T-helper 1 cell (primary cell): ENCODE results near the gene PAK5.

Experiments
- DNase-seq, 5 donors: peaks; one replicate each; pipeline ENCODE4 v3.0.0-alpha.2; 2012 to 2020

The PAK5 gene

DNA sequence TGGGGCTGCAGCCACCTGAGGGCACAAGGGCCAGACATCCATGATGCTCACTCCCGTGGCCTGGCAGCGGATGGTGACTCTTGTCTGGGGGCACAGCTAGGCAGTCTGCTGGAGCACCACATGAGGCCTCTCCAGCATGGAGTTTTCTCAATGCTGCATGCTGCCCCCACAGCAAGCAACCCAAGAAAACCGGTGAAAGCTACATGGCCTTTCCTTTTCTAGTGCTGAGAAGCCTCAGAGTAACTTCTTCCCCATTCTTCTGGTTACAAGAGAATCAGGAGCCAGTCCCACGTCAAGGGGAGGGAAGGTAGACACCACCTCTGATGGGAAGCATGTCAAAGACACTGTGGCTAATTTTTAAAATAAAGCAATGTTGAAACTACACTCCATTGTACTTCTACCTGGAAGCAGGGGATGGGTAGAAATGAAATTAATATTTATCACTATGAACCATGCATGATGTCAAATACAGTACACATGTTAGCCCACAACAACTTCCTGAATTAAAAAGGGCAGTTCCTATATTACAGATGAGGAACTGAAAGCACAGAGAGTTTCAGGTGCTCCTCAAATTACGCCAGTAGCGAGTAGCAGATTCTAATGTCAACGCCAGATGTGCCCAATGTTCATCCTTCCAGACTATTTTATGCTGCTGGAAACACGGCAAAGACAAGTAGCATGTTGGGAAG is 223.0 kb downstream of the PAK5 start:
- DNase-seq: no peak

DNA sequence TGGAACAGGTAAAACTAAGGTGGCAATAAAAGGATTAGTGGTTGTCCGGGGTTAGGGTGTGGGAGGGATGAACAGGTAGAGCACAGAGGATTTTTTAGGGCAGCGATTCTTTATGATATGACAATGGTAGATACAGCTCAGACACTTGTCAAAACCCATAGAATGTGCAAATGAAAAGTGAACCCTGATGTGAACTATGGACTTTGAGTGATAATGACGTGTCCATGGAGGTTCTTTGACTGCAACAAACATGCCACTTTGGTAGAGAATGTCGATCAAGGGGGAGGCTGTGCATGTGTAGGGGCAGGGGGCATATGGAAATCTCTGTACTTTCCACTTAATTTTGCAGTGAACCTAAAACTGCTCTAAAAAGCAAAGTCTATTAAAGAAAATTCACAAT is 223.8 kb downstream of the PAK5 start:
- no peak for DNase-seq

DNA sequence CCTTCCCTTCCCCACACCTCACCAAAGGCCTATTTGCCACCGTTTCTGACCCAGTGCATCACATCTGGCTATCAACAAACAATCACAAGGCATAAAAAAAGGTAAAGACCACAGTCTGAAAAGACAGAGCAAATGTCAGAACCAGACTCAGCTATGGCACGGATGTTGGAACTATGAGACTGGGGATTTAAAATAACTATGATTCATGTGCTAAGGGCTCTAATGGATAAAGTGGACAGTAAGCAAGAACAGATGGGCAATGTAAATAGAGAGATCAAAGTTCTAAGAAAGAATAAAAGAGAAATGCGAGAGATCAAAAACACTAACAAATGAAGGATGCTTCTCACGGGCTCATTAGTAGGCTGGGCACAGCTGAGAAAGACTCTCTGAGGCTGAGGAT is 225.0 kb downstream of the PAK5 start:
- DNase-seq: no peak

DNA sequence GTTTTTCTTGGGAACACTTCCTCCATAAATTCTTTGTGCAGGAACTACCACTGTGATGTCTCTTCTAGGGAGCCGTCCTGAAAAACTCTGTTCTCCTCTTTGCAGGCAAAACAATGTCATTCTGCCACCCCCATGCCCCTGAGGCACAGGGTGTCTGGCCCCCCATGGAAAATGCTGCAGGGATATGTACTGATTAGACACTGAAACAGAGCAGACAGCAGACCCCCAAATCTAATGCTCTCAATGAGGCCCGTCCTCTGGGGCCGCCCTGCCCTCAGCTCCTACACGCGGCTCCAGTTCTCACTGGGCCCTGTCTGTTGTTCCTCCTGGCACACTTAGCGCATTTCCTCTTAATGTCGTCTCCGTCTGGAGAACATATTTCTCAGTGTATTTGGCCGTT is 227.0 kb downstream of the PAK5 start:
- no peak for DNase-seq

DNA sequence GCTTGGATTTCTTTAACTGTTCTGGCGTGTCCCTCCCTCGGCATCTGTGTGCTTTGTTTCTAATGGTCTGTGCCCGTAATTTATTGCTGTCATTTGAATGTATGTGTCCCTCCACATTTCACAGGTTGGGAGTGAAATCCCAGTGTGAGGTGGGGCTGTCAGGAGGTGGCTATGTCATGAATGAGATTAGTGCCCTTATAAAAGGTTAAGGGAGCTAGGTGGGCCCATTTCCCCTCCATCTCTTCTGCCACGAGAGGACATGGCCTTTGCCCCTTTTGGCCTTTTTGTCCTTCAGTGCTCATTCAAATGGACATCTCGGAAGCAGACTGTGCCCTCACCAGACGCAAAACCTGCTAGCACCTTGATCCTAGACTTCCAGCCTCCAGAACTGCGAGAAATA is 228.2 kb downstream of the PAK5 start:
- no peak for DNase-seq

DNA sequence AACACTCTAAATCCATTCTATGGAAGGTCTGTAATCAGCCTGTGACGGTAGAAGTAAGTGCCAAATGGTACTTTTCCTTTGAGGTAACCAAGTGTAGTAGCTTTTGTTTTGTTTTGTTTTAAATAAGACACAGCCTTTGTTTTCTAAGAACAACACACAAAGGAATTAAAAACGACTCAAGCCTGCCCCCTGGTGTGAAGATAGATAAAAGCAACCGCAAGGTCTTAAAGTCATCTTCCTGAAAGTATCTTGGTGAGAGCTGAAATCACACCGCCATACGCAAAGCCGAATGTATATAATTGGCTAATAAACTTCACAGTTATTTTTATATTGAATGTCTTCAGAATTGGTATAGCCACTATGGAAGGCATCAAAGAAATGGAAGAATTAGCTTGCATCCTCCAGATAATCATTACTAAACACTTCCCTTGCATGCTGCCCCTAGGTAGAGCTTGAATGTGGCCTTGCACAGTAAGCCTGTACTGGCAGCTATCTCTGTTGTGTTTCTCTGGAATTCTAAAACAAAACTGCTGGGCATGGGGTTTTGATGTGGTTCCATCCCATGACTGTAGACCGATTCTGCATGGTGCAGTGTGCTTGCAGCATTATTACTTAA is 228.9 kb downstream of the PAK5 start:
- DNase-seq: peak in 2 of 5 donors; percentile 5 to 40

DNA sequence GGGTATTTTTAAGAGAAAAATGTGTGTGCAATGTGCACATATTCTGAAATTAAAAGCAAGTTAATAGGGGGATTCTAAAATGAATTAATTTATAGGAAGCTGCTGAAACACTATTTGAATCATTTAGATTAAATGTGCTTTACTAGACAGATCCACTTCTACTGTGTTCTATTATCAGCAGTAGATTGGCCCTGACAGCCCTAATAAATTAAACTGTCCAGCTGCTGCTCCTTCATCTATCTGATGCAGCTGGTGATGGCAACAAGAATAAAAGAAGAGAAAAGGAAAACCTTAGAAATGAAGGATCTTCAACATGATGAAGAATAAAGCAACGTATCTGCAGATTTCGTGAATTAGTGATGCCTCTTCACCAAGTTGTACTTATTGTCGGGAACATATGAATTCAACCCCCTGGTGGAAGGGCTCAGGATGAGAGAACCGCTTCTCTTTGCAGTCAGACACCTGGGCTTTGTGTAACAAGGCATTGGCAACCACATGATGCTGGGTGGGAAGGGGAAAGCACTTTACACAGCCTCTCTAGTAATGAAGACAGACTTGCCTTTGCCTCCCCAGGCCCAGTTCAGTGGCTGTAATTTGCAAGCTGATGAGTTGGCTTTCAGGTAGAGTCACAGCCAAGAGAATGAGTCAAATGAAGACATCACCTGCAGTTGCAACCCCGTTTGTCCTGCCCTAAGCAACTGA is 230.1 kb downstream of the PAK5 start:
- no peak for DNase-seq

DNA sequence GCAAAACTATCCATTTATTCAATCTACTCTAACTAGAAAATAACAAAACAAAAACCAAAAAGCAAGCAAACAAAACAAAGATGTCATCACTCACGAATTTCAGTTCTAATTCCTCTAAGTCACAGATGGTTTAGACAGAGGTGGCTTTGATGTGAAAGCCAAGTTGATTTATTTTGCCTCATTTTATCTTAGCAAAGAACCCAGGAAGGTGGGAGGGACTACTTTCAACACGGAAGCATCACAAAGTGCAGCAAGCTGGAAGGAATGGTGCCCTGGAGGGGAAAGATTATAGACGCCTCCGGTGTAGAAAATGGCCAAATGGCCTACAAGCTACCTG is 236.1 kb downstream of the PAK5 start:
- no peak for DNase-seq

DNA sequence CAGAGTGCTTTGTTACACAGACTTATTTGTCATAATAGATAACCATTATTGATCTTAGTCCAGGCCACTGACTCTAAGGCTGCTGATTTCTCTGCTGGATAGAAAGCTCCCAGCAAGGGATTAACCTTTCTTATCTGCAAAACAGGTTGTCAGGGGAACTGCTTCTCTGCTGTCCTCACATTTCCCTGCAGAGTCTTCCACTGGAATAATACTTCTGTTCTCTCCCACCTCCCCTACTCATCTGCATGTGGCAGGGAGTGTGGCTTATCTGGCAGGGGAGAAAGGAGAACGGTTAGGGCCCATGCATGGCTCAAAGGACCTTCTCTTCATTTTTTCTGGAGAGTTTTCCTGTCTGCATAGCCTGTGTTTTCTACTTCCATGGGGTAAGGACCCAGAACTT is 238.3 kb downstream of the PAK5 start:
- DNase-seq: no peak

DNA sequence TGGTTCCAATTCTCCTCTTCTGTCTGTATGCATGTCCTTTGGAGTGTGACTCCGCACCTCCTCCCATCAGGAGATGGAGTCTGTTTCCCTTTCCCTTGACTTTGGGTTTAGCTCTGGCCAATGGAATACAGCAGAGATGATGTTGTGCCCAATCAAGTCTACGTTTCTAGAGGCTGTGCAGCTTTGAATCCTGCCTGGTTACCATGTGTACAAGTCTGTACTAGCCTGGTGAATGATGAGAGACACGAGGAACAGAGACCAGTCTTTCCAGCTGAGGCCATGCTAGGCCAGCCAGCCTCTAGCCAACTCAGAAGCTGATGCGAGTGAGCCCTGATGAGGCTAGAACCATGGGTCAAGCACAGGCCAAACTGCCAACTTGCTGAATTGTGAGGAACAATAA is 241.3 kb downstream of the PAK5 start:
- DNase-seq: no peak

DNA sequence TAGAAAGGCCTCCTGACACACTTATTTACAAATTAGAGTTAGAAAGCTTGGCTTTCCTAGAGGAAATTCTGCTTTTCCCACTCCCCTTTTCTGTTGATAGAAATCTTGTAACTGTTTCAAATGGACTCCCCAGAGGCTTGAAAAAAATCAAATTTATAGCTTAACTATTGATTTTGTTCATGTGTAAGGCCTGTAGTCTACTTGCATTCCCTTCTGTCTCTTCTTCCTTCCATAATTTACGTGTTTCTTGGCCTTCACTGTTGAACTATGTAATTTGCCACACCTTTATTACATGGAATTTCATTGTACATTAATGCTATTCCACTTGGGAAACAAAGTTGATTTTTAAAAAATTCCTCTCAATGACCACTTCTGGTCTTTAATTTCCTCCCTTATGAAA is 243.1 kb downstream of the PAK5 start:
- no peak for DNase-seq

DNA sequence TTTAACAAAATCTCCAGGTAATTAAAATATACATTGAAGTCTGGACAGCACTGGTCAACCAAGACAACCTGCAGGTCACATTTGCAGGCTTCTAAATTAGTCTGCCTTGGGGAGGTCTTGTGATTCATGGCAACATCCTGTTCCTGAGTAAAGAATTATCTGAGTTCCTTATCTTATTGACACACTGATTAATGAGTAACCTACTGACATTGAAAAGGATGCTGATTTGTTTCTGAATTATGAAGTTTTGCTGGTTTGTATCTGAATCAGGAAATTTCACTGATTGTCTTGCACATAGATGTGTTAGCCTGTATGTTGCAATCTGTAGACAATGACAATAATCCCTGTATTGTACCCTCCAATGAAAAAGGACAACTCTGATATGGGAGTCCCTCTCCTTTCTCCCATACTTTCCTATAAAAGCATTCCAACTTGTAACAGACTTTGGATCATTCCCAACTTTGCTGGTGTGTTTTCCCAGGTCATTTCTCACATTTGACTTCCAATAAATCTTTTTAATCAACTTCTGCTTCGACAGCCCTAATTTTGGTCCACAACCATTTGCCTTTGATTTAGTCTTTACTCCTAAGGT is 244.5 kb downstream of the PAK5 start:
- DNase-seq: no peak

DNA sequence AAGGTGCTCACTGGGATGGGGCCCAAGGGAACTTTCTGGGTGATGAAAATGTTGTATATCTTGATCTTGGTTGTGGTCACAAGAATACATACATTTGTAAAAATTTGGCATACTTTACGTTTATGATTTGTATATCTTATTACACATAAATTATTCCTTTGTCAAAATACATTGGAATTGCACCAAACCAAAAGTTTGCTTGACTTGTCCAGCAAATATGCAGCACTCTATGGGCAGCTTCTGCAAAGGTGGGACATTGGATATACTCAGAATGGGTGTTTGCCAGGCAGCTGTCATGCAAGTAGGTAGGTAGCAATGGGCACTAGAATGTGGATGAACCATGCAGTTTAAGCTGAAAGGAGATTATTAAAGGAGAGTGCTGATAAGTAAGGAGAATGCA is 246.5 kb downstream of the PAK5 start:
- no peak for DNase-seq

DNA sequence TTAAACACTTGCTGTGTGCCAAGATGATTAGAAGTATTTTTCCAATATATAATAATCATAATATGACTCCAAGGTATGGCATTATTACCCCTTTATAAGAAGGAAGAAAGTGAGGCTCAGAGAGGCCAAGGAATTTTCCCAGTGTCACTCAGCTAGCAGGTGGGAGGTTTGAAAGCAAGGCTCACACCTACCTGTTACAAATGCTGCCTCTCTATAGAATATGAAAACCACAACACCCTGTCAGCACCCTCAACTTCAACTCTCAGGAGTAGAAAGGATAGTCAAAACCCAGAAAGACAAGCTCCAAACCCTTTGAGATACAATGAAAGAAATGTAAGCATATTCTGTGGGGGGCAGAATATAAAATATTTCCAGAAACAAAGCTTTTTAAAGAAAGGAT is 247.8 kb downstream of the PAK5 start:
- DNase-seq: no peak

DNA sequence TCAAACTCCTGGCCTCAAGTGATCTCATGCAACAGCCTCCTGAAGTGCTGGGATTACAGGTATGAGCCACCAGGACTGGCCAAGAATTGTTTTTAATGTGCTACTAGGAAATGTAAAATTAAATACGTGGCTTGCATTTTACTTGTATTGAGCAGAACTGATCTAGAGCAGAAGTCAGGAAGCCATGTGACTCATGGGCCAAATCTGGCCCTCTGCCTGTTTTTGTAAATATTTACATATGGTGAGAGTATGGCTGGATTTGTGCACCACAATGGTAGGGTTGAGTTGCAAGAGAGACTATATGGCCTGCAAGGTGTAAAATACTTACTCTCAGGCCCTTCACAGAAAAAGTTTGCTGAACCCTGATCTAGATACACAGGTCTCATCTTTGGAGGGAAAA is 248.7 kb downstream of the PAK5 start:
- no peak for DNase-seq

DNA sequence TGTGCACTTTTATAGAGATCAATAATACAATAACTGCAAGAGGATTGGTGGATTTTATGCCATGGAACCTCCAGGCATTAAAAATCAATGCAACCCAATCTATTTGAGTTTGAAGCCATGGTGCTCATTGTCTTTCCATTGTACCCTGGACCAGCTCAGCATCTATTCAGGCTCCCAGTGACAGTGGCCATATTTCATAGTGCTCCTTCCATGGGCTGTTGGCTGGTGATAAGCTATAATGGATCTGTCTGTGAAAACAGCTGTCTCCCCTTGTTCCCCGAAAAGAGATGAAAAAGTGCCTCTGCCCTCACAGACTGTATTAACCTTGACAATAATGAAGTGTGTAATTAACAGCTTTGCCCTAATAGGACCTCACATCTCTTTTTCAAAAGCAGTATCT is 250.2 kb downstream of the PAK5 start:
- DNase-seq: no peak

DNA sequence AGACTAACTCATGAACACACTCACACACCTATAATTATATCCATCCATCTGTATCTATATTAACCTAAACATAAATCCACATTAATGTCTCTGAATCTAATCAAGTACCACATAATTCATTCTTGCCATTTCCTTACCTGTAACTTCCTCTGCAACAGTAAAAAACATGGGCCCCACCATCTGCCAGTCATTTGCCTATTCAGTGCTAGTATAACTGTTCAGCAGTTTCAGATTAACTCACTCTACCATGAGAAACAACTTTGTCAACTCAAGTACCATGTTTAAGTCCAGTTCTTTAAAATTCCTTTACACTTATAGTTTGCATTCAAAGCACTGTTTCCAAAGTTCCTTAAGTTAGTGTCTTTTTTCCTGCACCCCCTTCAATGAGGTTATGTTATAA is 255.7 kb downstream of the PAK5 start:
- no peak for DNase-seq

DNA sequence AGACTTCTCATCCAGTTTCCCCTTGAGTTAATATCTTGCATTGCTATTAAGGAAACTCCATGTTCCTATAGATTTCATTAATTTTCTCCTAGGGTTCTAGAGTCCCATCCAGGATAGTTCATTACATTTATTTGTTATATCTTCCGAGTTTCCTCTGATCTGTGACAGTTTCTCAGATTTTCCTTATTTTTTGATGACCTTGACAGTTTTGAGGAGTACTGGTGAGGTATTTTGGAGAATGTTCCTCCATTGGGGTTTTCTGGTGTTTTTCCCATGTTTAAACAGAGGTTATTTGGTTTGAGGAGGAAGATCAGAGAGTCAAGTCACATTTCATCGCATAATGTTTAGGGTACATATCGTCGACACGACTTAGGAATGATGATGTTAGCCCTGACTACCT is 256.7 kb downstream of the PAK5 start:
- DNase-seq: no peak

DNA sequence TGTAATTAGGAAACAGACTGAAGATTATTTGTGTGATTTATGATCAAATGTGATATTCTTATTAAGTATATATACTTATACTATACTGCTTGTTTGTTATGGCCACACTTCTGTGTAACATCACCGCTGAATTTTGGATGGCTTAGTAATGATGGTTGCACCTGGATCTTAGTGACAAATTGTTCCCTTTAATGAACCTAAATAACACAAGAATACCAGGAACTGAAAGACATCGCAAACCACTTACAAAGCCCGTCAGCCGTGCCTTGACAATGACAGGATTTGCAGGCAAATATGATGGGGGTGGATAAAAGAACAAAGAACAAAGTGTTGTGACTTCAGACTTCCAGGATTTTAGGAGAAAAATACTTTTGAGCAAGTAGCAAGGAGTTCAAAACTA is 257.4 kb downstream of the PAK5 start:
- no peak for DNase-seq

DNA sequence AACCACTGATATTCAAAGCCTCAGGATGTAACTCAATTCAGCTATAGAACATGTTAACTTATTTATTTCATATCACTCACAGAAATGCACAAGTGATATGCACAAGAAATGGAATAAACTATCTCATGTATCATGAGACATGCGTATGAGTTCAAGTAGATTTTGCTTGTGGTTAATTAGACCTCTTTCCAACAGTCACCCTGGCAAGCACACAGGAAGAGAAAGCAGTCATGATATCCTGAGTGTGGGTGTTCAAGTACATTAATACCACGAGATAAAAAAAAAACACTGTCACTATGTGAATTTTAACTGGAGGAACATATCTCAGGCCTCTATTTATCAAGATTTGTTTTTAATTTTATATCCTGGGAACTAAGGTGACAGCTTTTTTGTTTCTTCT is 260.3 kb downstream of the PAK5 start:
- no peak for DNase-seq

DNA sequence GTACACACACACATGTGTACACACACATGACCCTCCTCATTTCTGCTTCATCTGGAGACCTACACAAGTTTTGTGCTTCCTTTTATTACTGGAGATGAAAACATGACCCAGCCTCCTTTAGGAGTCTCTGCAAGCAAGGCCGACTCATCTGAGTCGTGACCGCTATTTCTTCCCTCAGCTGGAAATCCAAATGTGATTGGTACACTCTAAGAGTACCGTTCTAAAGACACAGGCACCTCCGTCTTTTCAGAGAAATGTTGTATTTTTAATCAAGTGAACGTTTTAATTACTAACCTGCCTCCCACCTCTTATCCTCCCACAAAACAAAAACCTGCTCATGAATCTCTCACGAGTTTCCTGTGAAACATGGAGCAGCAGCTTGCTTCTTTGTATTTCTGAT is 261.5 kb downstream of the PAK5 start:
- no peak for DNase-seq

DNA sequence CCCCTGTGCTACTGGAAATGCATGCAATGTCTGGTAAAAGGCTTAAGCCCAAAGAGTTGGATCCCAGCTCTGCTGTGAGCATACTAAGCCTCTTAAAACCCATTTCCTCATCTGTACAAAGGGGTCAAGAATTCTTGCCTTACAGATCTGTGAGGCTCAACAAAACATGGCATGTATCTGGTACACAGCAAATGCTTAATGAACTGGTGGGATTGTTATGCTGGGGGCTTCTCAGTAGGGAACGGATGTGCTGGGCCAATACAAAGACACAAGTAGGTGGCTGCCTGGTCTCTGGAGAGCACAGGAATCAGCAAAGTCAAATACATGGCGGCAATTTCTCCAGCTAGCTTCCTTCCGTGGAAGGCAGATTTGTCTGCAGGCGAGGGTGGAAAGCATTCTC is 262.2 kb downstream of the PAK5 start:
- DNase-seq: no peak

DNA sequence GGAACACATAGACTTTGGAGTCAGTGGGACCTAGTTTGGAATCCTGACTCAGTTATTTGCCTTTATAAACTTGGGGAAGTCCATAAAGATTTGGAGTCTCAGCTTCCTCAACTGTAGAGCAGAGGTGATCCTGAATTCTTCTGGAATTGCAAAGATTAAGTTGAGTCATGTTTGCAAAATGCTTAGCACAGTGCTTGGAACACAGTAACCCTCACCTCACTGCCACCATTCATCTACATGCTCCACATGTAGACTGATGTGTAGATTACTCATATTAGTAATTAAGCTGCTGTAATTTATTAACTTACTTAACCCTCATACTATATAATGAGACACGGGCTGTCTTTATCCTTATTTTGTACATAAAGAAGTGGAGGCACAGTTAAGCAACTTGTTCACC is 263.0 kb downstream of the PAK5 start:
- no peak for DNase-seq

DNA sequence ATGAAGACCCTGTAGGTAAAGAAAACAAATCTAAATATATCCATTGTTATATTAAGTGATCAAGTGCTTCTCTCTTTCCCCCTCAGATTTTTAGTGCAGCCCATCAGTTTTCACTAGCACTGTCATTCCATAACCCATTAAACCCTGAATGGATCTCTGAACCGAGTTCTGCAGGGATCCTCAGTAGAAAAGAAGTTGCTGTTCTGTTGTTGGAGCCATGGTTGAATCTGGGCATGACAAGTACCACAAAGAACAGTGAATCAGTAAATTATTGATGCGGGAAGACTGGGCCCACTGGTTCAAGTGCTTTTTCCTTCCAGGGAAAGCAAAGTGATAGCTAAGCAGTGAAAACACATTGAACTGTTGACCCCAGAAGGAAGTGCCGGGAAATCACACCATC is 264.1 kb downstream of the PAK5 start:
- DNase-seq: no peak
